HG03558 (cell line): ENCODE results near the gene SBK1.
"Not testable (repeated sequence)": the region's sequence is repeated elsewhere in the genome, so short reads cannot be mapped to it uniquely, and the experiment has no call there.

ENCODE experiments used
- ATAC-seq: cut with Tn5 transposase; IDR thresholded peaks from one replicate; pipeline ENCODE4 v1.9.1; 2021; ENCODE audit warnings: moderate number of reproducible peaks; ENCODE audit not compliant: unreplicated experiment; ENCODE audit errors: extremely low read depth

SBK1 gene

DNA sequence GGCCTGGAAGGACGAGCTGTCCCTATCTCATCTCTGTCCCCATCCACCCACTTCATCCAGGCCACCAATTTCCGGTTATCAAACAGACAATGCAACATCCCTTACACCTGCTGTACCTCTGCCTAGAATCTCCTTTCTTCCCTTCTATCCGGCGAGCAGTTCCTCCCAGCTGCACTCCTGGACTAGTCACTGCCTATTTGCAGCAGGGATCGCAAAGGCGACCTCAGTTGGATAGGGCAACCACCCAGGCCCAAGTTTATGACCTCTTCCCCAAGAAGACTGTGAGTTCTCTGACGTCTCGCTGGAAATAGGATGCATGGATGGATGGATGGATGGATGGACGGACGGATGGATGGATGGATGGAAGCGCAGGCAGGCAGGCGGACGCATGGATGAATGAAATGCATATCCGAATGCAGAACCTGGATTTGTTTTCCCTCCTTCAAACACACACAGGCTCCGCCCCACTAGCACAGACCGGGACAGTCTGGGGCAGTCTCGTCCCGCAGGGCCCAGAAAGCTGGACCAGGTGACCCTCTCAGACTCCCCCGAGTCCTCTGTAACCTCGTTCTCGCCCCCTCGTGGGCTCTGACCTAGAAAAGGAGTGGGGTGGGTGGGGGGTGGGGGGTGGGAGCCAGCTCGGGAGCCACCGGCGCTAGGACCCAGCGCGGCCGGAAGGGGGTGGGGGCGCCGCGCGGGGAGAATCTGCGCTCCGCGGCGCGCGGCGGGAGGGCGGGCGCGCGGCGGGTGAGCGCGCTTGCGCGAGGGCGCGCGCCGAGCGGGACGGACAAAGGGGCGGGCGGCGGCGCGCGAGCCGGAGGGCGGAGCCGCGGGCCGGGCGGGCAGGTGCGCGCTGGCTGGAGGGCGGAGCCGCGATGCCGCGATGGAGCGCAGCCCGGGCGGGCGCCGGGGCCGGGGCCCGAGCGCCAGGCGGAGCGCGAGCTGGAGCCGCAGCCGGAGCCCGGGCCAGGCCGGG is at the start of gene SBK1:
SBK1 (plus strand) TSS at position 875 of the 976 bp plus-strand sequence. CDS start 24,867 bp downstream, outside the sequence.
- peak; percentile 78 for ATAC-seq

DNA sequence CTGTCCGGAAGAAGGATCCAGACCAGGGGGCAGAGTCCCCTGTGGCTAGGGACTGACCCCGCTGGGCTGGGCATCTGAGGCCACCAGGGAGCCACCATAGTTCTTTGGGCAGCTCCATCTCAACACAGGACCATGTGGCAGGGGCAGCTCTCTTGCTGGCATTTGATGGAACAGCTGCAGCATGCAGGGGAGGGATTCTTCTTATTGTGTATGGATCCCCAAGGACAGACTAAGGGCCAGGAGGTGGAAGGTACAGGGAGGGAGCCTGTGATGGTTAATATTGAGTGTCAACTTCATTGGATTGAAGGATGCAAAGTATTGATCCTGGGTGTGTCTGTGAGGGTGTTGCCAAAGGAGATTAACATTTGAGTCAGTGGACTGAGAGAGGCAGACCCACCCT is 42.8 kb upstream of the SBK1 start:
- ATAC-seq, result not testable (repeated sequence)

DNA sequence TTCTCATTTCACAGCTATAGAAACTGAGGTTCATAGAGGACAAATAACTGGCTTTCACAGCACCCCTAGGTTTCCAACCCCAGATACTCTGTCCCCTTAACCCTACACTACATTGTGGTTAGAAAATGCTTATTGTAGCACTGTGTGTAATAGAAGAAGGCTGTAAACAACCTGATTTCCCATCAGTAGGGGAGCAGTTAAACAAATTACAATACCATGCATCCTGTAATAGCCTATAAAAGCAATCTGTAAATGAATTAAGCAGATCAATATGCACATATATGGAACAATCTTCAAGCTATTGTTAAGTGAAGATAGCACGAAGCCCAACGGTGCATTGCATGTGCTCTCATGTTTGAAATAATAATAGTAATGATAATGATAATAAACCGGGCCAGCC is 41.3 kb upstream of the SBK1 start:
- ATAC-seq, result no peak

DNA sequence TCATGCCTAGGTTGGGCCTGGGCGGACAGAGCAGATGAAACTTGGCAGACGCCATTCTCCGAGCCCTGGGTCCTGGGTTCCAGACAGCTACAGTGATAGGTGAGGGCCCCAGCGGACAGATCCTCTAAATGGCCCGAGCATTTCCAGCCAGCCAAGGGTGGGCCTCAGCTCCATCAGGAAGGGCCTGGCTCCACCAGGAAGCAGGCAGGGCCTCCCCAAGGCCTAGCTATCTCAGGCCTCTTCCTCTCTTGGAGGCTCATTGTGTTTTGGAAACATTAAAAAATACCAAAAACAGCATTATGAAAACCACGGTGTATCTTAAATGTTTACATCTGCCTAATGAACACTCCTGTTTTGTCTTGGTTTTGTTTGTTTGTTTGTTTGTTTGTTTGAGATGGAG is 38.2 kb upstream of the SBK1 start:
- no peak for ATAC-seq

DNA sequence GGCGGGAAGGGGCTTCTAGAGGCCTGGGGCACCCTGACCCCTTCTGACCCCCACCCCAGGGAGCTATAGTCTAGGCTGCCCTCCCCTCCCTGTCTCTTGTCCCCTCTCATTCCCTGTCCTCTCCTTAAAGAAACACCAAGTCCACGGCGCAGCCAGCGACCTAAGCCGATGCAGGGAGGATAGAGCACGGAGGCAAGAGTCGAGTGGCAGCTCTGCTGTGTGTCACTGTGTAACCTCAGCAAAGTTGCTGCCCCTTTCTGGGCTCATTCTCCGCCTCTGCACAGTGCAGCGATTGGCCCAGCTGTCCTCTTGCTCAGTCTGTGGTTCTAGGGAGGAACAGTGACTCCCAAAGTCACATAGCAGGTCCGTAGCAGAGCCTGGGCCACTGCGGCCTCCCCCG is 36.5 kb upstream of the SBK1 start:
- ATAC-seq, result no peak

DNA sequence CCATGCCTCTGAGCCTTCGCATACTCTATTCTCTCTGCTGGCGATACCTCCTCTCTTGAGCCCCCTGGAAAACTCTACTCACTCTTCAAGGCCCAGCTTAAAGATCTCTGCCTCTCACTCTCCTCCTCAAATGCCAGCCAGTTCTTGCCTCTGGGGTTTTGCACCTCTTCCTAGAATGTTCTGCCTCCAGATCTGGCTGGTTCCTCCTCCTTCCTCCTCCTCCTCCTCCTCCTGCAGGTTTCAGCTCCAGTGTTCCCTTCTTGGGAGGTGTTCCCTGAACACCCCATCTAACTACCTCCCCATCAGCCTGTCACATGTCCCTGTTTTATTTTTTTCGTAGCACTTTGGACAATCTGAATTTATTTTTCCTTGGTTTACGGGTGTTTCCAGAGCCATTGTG is 35.1 kb upstream of the SBK1 start:
- ATAC-seq, result no peak

DNA sequence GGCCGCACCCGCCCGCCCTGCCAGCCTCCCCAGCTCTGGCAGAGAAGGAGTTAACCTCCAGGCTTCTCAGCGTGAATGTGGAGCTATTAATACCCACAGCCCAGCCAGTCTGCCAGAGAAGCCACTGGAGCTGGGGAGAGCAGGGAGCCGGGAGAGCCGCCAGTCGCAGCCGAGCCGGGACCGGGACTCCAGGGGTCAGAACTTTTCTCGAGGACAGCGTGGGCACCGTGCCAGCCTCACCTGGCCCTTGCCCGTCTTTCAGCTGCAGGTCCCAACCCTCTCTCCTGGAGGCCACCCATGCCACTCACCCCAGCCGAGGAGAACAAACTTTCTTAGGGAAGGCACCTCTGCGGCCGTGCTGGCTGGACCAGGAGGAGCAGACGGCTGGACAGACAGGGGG is 33.8 kb upstream of the SBK1 start:
- ATAC-seq, result no peak

DNA sequence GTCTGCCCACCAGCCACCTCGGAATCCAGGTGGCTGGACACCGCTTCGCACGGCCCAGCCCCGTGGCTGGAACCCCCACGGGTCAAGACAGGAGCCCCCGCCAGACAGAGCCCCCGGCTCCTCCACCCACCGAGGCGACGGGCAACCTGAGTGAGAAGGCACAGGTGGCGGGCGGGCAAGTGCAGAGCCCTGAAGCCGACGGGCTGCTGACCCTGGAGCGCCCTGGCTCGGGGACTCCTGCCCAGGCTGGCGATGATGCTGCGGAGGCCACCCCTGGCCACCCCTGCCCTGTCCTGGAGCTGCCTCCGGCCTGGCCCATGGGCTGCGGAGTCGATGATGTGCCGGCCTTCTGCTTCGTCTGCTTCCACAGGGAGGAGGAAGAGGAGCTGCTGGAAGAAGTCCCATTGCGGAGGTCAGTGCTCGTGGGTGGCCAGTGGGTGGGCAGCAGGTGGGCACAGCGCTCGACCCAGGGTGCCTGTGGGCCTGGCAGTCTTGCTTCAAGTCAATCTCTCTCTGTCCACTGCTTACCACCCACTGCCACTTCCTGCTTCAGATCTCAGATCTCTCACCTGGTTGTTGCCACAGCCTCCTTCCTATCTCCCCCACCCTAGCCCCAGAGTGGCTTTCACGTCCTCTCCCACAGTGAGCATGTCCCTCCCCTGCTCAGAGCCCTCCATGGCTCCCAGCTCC is 33.1 kb upstream of the SBK1 start:
- no peak for ATAC-seq

DNA sequence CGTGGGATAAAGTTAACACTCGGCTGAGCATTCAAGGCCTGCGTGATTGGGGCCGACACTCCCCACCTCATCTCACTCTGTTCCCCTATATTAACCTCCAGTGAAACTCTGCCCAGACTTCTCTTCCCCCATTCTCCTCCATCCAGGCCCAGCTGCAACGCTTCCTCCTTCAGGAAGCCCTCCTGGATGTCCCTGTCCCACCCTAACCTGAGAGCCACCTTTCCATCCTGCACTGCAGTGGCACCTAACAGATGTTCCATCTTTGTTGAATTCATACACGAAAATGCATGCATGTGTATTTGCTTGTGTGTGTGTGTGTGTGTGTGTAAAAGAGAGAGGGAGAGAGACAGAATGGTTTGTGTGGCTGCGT is 32.6 kb upstream of the SBK1 start:
- ATAC-seq, result no peak

DNA sequence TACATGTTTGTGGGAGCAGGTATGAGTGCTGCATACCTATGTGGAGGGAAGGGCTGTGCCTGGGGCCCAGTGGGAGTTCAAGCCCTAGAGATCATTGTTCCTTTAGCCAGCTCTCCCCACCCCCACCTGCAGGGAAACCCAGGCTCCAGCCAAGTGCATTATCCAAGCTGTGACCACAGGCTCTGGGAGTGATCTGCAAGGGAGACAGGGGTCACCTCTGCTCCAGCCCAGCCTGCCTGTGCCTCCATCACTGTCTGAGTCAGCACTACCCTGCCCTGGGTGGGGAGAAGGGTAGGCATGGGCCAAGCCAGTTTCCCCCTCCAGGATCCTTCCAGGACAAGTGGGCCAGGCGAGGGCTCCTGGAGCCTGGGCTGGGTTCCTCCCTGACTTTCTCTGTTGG is 32.1 kb upstream of the SBK1 start:
- ATAC-seq, result no peak

DNA sequence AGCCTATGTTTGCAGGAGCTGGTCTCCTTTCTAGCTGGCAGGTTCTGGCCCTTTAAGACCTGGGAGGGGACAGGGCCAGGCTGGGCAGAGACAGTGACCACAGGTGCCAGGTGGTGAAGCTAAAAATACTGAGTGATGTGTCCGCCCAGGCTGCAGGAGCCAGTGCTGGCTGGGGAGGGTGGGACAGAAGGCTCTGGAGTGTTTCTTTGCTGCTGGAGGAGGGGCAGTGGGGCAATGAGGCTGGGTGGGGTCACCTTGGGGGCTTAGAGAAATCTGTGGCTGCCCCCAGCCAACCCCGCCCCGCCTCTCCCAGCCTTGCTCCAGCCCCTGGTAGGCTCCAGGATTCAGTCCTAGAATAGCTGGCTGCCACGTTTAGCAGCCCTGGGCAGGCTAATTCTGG is 30.4 kb upstream of the SBK1 start:
- no peak for ATAC-seq

DNA sequence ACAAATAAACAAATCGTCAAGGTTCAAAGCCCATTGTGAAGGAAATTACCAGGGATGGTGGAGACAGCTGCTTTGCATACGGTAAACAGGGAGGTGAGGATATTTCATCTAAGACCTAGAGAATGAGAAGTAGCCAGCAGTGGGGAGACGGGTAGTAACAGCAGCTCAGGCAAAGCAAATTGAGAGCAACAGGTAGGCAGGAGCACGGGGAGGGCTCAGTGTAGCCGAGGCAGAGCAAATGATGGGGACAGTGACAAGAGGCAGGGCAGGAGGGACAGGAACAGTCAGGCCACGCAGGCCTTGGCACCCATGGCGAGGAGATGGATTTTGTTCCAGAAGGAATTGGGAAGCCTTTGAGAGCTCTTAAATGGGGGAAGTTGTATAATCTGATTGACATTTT is 29.0 kb upstream of the SBK1 start:
- ATAC-seq, result no peak

DNA sequence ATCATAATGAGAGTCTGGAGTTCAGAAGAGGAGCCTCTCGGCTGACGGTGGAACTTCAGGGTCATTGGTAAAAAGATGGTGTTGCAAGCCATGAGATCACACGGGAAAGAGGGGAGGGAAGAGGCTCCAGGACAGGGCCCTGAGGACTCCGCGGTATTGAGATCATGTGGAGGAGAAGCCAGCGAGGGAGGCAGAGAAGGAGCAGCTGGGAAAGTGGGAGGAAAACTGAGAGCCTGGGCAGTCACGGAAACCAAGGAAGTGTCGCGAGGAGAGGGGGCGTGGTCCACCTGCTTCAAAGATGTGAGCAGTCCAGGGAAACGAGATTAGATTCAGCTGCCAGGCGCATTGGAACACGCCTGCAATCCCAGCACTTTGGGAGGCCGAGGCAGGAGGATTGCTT is 27.7 kb upstream of the SBK1 start:
- ATAC-seq, result no peak

DNA sequence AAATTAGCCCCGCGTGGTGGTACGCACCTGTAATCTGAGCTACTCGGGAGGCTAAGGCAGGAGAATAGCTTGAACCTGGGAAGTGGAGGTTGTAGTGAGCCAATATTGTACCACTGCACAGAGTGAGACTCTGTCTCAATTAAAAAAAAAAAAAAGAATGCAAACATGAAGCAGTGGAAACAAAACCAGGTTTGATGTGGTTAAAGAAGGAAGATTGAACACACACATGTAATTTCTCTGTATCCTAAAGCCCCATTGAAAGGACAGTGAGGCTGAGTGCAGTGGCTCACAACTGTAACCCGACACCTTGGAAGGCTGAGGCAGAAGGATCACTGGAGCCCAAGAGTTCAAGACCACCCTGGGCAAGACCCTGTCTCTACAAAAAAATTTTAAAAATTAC is 26.5 kb upstream of the SBK1 start:
- no peak for ATAC-seq

DNA sequence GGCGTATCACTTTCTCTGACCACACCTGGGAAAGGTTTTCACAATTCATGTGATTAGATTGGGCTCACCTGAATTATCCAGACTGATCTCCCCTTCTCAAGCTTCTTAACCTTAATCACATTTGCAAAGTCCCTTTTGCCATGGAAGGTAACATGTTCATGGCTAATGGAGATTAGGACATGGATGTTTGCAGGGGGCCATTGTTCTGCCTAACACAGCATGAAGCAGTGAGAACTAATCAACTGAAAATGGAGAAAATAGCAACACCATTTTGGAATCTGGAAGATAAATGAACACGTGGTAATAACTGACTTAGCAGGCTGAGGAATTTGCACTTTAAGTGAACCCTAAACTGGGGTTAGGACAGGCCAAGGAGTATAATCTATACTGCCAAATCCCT is 25.0 kb upstream of the SBK1 start:
- no peak for ATAC-seq

DNA sequence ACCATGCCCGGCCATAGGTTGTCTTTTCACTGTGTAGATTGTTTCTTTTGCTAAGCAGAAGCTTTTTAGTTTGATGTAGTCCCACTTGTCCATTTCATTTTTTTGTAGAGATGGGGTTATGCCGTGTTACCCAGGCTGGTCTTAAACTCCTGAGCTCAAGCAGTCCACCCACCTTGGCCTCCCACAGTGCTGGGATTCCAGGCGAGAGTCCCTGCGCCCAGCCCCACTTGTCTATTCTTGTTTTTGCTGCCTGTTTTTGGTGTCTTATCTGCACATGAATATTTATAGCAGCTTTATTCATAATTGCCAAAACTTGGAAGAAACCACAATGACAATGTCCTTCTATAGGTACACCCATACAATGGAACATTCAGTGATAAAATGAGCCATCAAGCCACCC is 18.8 kb upstream of the SBK1 start:
- ATAC-seq, result no peak

DNA sequence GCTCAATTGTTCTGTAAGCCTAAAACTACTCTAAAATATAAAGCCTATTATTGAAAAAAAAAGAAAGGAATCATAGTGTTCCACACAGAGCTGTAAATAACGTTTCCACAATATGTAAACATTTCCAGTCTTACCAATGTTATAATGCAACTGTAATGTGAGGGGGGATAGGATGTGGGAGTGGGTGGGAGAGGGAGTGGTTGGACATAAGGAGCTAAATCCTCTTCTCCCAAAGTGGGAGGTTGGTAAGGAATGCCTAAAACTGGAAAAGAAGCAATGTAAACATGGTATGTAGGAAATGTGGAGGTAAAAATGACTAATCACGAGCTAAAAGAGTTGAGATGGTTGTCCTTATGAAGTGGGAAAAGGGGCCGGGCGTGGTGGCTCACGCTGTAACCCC is 17.6 kb upstream of the SBK1 start:
- ATAC-seq, result no peak

DNA sequence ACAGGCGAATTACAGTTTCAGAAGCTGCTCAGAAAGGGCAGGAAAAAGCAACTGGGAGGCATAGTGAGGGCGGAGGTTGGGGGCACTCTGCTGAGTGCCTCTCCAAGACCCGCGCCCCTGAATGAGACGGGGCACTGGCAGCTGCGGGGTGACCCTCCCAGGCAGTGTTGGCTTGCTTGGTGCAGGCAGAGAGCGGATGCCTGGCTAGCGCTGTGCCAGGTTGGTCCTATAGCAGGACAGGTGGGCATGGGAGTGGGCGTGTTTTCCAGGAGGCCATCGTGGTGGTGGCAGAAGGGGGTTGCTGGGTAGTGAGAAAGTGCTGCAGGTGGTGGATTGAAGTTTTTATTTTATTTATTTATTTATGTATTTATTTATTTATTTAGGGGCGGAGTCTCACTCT is 16.0 kb upstream of the SBK1 start:
- ATAC-seq, result no peak

DNA sequence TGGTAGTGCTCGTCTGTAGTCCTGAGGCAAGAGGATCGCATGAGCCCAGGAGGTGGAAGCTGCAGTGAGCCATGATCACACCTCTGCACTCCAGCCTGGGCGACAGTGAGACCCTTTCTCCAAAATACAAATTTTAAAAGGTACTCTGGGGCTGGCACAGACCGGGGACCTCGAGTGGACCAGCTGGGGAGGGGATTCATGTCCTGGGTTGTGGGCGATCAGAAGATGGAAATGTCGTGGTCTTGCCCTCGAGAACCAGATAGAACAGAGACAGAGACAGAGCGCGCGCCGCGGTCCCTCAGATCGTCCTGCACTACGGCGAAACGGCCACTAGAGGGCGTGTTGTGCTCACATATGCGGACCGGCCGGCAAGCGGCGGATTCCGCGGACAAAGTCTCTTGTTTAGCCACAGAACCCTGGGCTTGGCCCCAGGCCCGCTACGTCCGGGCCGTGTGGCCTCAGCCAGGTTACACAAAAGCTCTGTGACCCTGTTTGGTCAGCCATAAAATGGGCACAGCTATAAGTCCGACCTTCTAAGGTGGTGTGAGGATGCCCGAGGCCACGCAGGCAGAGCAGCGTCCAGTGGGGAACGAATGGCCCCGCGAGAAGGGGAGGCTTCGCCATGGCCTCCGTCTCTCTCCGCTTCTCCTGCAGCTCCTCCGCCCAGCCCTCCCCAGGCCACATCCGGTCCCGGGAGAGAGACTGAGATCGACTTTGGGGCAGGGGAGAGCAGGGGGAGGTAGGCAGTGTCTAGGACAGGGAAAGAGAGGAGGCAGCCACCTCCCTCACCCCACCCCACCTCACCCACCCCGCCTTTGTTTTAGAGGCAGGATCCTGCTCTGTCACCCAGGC is 14.6 kb upstream of the SBK1 start:
- no peak for ATAC-seq

DNA sequence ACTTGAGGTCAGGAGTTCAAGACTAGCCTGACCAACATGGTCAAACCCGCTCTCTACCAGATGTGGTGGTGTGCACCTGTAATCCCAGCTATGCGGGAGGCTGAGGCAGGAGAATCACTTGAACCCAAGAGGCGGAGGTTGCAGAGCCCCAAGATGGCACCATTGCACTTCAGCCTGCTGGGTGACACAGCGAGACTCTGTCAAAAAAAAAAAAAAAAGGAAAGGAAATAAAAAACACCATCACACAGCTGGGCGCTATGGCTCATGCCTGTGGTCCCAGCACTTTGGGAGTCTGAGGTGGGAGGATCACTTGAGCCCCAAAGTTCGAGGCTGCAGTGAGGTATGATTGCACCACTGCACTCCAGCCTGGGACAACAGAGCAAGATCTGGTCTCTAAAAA is 13.3 kb upstream of the SBK1 start:
- ATAC-seq, result no peak
